HG02623 (cell line): ENCODE data around the gene NRP1.
"Not testable (repeated sequence)": the region's sequence is repeated elsewhere in the genome, so short reads cannot be mapped to it uniquely, and the experiment has no call there.

ENCODE experiments used
- ATAC-seq: cut with Tn5 transposase; IDR thresholded peaks from one replicate; pipeline ENCODE4 v1.9.1; 2021; ENCODE audit warnings: moderate library complexity; ENCODE audit not compliant: unreplicated experiment

NRP1 gene

GRCh38 chr10:33240931-33241330, 93.5 kb downstream of the NRP1 start:
- no peak for ATAC-seq

- no peak for ATAC-seq
These were observed 94.2 kb downstream of the NRP1 start for GRCh38 chr10:33240258-33240657.

DNA sequence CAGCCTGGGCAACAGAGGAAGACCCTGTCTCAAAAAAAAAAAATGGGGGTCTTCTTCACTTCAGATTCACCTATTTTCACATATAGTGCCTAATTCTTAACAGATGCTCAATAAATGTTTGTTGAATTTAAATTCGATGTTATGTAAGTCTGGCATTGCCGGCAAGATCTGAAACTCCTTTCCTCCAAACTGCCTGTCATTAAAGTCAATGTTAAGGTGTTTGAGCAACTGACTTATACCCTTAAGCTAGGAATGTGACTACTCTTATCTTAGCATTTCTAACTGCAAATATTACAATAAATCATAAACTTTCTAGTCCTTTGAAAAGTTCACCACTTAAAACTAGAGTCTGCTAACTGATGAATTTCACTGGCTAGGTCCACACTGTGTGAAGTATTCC, 95.2 kb downstream of the NRP1 start:
- ATAC-seq: no peak

DNA sequence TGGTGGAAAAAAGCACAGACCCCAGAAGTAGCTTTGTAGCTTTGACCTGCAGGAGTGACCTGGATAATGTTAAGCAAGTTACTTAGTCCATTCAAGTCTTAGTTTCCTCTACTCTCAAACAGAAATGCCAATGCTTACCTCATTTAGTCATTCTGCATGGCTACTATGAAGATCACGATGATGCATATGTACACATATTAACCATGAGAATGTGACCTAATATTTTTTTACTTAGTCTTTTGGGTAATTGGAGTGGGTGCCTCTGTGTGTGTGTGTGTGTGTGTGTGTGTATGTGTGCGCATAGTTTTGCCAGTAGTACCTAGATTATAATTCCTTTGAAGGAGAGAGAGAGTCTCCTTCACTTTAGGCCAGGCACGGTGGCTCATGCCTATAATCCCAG, 95.8 kb downstream of the NRP1 start:
- ATAC-seq: no peak

- ATAC-seq: no peak
These were observed 96.5 kb downstream of the NRP1 start for GRCh38 chr10:33237736-33238624.

- no peak for ATAC-seq
These were observed 97.6 kb downstream of the NRP1 start for GRCh38 chr10:33236916-33237315.

DNA sequence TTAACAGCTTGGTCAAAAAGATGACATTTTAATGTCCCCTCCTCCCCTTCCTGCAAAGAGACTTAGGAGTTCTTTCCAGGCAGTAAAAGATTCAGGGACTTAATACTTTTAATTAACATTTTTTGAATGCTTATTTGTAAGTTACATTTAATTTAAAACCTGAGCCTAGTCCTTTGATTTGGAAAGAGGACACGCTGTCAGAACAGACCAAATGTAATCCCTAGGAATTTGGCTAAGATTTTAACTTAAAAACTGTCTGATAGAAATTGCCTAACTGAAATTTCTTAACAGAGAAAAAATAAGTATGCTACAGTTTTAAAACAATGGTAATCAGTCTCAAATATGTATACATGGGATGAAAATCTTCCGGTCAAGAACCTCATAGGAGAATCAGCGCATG, 98.5 kb downstream of the NRP1 start:
- ATAC-seq: no peak

DNA sequence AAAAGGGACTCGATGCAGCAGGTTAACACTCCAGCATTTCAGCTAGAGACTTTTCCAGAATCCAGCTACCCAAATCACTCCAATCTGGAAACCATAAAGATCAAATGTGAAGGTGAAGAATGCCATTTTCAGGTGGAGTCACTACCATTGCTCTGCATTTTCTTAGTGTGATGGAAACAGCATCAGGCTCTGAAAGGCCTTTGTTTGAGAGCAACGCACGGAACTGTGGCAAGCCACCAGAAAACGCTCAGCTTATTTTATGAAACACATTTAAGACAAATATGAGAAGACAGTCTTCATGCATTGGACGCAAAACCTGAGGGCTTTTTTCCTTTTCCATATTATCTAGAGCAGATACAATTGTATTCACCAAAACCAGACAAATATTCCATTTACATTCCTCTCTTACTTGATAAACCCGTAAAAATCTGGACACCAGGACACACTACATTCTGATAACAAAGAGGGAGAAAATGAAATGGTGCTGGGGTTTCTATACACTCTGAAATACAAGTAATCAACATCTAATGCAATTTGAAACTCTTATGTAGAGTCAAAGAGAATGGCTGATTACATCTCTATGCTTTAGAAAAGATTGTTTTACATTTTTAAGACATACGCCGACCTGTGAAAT, 99.1 kb downstream of the NRP1 start:
- ATAC-seq: no peak

DNA sequence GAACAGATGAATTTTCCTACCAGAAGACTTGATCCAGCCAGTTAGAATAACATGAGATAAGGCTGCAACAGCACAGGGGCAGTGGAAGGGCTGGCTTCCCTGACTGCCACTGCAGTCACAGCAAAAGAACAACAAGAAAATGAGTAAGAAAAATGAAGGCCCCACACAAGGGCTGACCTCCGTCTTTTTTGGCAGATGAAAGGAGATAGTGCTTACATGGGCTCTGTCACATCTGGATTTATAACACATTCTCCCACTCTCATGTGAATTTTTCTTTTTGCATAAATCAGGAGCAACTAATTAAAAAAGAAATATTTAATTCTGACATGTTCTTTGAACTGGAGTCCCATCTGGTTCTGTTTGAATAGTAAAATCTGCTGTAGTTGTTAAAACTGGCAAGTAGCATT, 99.6 kb downstream of the NRP1 start:
- no peak for ATAC-seq

- ATAC-seq: no peak
These were observed 100.8 kb downstream of the NRP1 start for GRCh38 chr10:33233635-33234034.

- ATAC-seq: no peak
These were observed 101.2 kb downstream of the NRP1 start for GRCh38 chr10:33233221-33233620.

- no peak for ATAC-seq
These were observed 102.7 kb downstream of the NRP1 start for GRCh38 chr10:33231621-33232350.

DNA sequence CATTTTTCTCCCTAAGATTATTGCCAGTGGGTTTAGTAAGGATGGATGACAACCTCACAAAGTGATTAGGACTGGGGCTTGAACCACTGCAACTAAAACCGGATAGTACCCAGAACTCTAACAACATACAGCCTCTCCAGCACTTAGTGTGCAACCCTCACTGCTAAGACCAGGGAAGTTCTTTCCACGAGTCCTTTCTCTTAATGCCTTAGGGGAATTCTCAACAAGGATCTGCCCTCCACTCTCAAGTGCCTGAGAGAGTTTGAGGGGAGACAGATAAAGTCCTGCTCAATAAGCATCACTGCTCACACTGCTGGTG, 104.6 kb downstream of the NRP1 start:
- no peak for ATAC-seq

DNA sequence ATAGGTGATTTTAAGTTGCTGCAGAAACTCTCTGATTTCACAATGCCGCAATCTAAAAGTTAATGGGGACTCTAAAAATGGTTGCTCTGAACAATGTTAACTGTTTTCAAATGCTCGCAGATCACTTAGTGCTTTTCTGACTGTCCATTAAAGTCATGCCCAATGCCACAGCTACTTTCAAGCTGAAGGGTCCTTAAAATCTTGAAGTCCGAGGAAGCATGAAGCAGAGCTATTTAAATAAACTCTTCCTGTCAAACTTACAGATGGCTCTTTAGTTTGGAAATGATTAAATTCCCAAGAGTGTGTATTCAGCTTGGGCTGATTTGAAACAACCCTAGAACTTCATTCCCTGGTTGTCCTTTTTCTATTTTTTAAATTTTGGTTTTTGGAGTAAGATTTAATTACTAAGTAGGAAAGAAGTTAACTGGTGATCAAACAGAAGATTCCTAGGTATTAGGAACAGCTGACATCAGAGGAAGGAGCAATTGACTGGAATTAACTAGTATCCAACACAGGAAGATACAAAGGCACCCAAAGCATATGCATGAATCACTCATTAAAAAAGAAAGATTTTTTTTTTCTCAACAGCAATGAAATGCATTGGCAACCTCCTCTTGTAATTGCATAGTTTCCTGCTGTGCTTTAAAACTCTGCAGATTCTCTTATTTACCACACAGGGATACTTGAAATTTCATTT, 105.1 kb downstream of the NRP1 start:
- ATAC-seq: no peak

GRCh38 chr10:33228426-33228825, 106.0 kb downstream of the NRP1 start:
- no peak for ATAC-seq

GRCh38 chr10:33227489-33227888, 107.0 kb downstream of the NRP1 start:
- ATAC-seq: no peak

- no peak for ATAC-seq
These were observed 110.1 kb downstream of the NRP1 start for GRCh38 chr10:33224251-33224965.

GRCh38 chr10:33223326-33224000, 111.0 kb downstream of the NRP1 start:
- ATAC-seq: no peak

GRCh38 chr10:33222304-33222703, 112.2 kb downstream of the NRP1 start:
- ATAC-seq: not testable (repeated sequence)

- ATAC-seq: no peak
These were observed 116.6 kb downstream of the NRP1 start for GRCh38 chr10:33217854-33218253.
